Measurements from ENCODE around the gene CAMTA1.
"Not testable (repeated sequence)": the region's sequence is repeated elsewhere in the genome, so short reads cannot be mapped to it uniquely, and the experiment has no call there.

CAMTA1 gene

DNA sequence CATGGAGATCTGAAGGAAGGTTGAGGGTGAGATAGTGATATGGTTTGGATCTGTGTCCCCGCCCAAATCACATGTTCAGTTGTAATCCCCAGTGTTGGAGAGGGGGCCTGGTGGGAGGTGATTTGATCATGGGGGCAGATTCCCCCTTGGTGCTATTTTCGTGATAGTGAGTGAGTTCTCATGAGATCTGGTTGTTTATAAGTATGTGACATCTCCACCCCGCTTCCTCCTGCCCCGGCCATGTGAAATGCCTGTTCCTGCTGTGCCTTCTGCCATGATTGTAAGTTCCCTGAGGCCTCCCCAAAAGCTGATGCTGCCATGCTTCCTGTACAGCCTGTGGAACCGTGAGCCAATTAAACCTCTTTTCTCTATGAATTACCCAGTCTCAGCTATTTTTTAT lies 533.9 kb downstream of the CAMTA1 start:
- in situ Hi-C loops (cut with MboI; ENCODE audit: low sequenced_read_pairs): no loop called here

DNA sequence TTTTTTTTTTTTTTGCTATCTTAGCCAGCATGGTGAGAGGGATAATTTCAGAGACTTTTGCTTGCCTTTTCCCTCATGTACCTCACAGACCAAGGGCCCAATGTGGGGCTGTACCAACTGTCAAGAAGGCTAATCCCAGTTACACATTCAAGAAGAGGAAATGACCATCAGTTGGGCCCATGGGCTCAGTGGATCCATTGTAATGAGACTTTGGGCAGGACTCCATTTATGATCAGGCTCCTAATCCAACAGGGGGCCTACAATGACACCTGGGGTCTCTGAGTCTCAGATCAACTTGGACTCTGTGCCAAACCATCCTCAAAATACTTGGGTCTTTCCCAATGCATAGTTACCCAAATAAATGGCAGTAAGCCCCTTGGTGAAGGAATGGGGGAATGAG lies 535.4 kb downstream of the CAMTA1 start:
- in situ Hi-C loops (cut with MboI; ENCODE audit: low sequenced_read_pairs): no loop called here

DNA sequence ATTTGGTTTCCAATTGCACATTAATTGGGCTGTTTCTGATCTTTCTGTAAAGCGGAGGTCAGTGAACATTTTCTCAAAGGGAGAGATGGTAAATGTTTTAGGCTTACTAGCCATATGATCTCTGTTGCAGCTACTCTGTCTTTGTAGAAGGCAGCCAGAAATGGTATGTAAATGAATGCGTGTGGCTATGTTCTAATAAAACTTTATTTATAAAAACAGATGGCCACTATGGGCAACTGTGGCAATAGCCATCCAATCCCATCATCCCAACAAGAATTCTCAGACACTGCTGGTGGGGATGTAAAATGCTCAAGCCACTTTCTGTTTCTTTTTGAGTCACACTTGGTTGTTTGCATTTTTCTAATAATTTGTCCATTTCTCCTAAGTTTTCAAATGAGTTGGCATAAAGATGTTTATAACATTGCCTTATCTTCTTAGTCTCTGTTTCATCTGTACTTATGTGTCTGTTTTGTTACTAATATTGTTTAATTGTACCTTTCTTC lies 537.1 kb downstream of the CAMTA1 start:
- in situ Hi-C loops (cut with MboI; ENCODE audit: low sequenced_read_pairs): no loop called here

DNA sequence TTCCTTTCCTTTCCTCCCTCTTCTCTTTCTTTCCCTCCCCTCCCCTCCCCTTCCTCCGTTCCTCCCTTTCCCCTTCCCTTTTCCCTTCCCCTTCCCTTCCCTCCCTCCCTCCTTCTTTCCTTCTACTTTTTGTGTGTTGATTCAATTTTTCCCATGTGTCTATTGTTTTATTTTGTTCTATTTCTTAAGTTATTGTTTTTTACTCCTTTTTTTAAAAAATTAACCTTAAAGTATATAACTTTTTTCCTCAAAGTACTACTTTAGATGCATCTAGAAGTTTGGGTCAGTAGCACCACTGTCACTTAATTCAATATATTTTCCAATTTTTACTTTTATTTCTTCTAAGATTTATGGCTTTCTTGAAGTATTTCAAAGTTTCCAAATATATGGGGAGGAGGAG lies 537.7 kb downstream of the CAMTA1 start:
- in situ Hi-C loops (cut with MboI; ENCODE audit: low sequenced_read_pairs): no loop called here

DNA sequence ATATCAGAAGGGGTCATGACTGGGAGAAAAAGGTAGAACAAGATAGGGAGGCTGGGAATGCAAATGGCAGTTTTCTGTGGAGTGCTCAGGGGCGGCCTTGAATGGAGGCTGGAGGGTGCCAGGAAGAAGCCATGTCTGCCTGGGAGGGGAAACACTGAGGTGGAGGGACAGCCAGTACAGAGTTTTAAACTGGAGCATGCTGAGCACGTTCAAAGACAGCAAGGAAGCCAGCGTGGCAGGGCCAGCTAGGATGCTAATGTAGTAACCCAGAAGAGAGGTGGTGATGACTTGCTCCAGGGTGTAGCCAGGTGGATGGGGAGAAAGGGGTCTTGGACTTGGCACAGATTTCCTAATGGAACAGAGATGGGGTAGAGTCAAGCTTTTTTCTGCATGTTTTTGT lies 540.0 kb downstream of the CAMTA1 start:
- in situ Hi-C loops (cut with MboI; ENCODE audit: low sequenced_read_pairs): no loop called here

DNA sequence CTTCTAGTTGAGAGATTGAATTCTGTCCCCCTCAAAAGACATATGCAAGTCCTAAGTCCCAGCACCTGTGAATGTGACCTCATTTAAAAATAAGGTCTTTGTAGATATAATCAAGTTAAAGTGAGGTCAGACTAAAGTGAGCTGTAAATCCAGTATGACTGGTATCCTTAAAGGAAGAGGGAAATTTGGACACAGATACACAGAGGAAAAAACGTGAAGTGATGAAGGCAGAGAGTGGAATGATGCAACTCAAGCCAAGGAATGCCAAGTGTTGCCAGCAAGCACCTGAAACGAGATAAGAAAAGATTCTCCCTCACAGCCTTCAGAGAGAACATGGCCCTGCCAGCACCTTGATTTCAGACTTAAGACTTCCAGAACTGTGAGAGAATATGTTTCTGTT lies 541.1 kb downstream of the CAMTA1 start:
- in situ Hi-C loops (cut with MboI; ENCODE audit: low sequenced_read_pairs): no loop called here

DNA sequence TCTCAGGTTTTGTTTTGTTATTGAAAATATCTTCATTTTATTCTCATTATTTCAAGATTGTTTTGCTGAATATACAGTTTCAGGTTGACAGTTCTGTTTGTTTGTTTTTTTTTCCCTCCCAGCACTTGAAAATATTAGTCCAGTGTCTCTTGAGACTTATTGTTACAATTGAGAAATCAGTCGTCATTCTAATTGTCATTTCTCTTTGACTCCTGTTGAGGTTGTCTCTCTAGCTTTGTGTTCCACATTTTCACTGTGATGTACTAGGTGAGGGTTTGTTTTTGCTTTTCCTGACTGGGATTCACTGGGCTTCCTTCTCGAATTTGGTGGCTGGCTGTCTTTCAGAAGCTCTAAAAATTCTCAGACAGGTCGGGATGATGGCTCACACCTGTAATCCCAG lies 542.6 kb downstream of the CAMTA1 start:
- in situ Hi-C loops (cut with MboI; ENCODE audit: low sequenced_read_pairs): no loop called here

DNA sequence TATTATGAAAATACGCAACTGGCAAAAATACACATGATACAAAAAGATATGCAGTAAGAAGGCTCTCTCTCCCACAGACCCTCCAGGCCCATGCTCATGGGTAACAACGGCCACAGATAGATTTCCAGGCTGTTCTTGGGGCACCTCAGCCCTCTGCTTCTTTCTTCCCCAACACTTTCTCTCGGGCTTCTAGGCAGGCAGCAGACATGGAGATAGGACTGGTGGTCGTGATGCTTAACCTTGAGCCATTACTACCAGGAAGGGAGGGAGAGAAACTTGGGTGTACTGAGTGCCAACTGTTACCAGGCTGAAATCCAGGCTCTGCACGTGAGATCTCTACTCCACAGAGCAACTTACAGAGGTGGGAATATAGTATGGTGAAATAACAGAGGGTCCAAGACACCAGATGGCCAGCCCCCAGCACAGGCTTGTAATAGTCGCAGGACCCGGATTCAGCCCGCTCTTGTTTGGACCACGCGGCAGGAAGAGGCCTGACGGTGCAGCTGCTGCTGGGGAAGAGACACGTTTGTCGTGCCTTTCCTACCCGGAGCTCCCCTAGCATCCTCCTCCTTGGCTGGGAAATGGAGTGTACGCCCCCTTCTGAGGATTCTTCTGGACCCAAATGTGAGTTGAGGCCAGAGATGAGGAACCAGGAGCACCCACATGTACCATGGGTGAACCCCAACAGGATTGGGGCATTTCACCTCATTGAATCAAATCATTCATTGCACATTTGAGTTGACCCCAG lies 544.8 kb downstream of the CAMTA1 start:
- in situ Hi-C loops (cut with MboI; ENCODE audit: low sequenced_read_pairs): no loop called here

DNA sequence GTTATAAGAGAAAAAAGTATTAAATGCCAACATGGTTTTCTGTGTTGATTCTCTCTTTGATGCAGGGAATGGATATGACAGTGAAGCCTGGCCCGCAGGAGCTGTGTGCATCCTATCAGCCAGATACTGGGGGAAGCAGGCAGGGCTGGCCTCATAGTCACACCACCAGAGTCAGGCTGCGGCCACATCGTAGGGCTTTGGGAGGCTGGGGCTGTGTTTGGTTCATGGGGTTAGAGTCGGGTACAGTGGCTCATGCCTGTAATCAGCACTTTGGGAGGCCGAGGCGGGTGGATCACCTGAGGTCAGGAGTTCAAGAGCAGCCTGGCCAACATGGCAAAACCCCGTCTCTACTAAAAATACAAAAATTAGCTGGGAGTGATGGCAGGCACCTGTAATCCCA lies 545.5 kb downstream of the CAMTA1 start:
- in situ Hi-C loops (cut with MboI; ENCODE audit: low sequenced_read_pairs): not testable (repeated sequence)

DNA sequence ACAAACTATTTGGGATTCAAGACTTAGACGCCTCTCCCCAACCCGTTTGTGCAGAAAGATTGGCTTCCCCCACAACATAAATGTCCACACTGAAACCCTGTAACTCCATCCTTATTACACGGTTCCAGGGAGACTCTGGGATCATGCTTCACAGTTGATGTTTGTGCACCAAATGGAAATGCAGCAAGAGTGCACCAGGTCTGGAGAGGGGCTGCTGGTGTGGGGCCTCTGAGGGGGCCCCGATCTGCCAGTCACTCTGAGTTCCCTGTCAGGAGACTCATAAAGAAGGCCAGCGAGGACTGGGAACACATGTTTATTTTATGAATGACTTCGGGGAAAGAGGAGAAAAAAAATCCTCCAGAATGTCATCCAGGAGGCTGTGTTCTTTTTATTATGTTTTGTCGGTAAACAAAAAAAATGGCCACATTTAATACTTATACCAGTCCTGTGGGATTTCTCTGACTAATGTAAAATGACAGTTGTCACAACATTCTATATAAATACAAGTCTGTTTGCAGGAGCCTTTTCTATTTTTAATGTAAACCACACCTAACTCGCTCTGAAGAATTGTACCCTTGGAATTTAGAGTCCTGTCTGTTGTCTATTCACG lies 546.8 kb downstream of the CAMTA1 start:
- in situ Hi-C loops (cut with MboI; ENCODE audit: low sequenced_read_pairs): no loop called here

DNA sequence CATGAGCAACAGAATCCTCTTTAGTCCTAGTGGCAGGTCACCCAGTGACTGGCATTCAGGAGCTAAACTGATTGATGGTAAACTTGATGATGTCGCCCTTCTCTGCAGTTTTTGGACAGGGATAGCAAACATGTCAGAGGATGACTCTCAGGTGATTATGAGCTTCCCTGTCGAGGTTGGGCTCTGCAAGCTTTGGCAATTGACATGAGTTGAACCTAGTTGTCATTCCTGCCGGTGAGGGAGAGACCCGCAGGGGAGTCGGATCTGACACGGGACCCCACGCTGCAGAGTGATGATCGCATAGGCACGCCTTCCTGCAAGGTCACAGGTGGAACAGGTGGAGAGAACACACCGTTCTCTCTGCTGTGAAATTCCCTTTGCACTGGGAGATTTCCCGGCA lies 547.8 kb downstream of the CAMTA1 start:
- in situ Hi-C loops (cut with MboI; ENCODE audit: low sequenced_read_pairs): no loop called here

DNA sequence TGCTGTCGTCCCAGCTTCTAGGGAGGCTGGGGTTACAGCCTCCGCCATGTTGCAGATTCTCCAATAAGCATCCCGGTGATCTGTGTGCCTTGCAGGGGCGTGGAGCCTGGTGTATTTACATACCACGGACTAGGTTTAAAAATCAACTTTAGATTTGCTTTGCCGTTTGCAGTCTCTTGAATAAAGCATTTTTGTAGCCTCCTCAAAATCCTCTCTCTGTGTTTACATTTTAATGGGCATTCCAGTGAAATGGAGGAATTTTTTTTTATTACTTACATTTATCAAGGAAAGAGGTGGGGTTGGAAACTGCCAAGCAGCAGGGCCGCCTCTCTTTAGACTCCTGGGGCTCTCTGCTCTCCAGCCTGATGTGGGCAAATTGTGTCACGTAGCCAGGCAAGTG lies 548.4 kb downstream of the CAMTA1 start:
- in situ Hi-C loops (cut with MboI; ENCODE audit: low sequenced_read_pairs): no loop called here

DNA sequence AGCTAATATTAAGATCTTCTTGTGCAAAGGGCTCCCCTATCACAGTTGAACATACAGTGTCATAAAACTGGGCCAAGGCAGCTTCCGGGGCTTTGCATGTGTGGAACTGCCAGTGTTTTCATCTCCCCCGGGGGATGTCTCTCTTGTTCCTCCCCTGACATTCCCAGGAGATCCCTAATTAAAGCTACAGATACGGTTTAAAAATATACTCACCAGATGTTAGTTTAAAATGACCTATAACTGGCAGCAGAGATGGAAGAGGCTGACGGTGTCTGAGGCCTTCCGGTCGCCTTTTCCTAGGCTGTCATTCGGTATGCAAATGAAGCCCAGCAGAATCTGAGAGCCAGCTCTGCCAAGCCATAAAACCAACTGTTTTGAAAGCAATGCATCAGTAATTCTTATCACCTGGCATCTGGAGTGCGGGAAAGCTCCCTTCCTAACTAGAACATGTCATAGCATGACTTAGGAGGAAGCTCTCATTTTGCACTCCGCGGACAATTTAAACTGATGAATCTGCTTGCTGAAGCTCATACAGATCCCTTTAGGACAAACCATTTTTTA lies 549.3 kb downstream of the CAMTA1 start:
- in situ Hi-C loops (cut with MboI; ENCODE audit: low sequenced_read_pairs): no loop called here

DNA sequence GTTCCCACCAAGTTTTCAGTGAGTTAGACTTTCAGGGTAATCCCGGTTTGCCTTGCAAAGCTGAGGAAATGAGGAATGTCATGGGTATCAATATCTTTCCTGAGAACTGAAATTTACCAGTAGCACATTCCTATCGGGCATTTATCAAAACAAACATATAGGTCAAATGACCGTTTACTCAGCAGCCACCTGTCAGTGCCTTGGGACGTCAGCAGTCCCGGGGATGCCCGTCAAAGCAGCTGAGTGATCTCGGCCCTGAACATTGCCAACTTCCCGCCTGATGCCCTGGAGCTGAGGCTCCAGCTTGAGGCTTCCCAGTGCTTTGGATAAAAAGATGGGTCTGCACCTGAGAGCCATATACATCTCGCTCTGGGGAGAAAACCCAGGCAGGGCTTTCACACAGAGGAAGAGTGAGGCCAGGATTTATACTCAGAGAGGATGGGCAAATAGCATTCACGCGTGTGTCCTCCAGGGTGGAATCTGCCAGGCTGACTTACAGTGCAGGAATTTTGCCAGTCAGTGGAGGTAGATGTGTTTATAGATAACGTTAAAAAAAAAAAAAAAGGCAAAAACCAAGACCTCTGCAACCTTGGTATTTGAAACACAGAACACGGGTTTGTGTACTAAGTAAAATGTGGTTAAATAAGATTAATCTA lies 550.1 kb downstream of the CAMTA1 start:
- in situ Hi-C loops (cut with MboI; ENCODE audit: low sequenced_read_pairs): no loop called here

DNA sequence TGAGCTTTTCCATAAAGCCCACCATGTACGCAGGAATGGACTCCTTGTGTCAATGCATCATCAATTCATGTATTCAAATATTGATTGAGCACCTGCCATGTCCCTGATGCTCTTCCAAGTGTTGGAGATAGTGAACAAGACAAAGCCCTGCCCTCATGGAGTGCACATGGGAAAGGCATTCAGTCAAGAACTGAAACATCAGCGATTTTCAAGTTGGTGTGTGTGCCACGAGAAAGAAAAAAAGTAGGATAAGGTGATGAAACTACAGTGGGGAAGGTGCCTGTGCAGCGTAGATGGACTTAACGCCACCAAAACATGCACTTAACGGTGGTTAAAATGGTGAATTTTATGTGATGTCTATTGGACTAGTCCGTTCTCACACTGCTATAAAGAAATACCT lies 553.2 kb downstream of the CAMTA1 start:
- in situ Hi-C loops (cut with MboI; ENCODE audit: low sequenced_read_pairs): no loop called here

DNA sequence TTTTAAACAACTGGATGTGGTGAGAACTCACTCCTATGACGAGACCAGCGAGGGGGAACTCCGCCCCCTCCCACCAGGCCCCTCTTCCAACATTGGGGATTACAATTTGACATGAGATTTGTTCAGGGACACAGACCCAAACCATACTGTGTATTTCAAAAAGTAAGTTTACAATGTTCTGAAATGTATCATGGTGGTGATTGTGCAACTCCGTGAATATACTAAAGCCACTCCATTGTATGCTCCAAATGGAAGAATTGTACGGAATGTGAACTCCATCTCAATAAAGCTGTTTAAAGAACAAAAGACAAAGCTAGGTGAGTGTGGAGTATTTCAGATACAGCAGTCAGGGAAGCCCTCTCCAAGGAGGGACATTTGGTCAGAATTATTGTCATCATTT lies 553.8 kb downstream of the CAMTA1 start:
- in situ Hi-C loops (cut with MboI; ENCODE audit: low sequenced_read_pairs): no loop called here

DNA sequence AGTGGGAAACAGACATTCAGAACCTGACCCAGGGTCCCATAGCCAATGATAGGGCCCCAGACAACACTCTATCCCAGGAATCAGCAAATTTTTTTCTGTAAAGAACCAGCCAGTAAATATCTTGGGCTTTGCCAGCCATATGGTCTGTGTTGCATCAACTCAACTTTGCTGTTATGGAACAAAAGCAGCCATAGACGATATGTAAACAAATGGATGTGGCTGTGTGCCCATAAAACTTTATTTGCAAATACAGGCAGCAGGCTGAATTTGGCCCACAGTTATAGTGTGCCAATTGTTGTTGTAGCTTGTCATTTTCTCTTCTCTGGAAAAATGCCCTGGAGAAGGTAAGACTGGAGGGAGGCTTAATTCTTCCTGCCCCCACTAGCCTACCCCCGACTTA lies 554.7 kb downstream of the CAMTA1 start:
- in situ Hi-C loops (cut with MboI; ENCODE audit: low sequenced_read_pairs): no loop called here

DNA sequence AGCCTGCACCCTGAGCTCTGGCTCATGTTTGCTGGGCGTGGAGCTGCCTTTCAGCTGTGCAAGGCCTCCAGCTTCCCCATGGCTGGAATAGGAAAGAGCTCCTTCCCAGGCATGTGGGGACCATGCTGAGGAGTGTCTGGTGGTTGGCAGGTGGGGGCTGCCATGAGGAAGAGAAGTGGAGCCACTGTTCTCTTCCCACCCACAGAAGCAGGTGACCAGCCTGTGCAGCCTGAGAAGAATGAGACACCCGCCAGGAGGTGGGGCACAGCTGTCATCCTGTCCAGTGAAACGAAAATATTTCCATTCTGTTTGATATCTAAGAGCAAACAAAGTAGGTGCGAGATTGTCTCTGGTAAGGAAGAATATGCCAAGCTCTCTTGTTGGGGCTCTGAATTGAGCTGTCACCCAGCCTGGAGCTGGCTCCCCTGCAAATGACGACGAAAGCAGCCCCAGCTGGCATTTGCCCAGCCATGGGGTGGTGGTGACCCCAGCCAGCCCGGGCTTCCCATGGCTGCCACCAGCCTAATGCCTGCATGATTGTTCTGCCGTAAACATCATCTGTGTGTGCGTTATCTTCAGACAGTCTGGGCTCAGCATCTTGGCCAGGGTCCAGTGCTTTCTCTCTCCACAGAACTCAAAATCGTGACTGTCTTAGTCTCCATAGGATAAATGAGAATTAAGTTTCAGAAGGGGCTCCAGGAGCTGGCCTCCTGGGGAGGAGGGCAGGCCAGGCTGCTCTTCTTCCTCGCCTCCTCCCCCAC lies 556.1 kb downstream of the CAMTA1 start:
- in situ Hi-C loops (cut with MboI; ENCODE audit: low sequenced_read_pairs): no loop called here

DNA sequence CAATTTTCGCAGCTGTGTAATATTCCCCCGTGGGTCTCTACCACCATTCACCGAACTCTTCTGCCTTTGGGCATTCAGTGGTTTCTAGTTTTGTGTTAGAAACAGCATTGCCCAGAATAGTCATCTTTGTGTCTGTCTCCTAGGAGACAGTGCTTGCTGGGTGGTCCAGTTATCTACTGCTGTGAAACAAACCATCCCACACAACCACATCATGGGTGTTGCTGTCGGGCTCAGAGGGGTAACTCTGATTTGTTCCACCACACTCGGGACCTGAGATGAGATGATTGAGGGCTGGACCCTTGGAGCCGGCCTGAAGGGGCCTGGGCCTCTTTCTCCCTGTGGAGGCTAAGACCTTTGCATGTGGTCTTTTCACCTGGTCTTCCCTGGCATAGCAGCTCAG lies 558.6 kb downstream of the CAMTA1 start:
- in situ Hi-C loops (cut with MboI; ENCODE audit: low sequenced_read_pairs): no loop called here

DNA sequence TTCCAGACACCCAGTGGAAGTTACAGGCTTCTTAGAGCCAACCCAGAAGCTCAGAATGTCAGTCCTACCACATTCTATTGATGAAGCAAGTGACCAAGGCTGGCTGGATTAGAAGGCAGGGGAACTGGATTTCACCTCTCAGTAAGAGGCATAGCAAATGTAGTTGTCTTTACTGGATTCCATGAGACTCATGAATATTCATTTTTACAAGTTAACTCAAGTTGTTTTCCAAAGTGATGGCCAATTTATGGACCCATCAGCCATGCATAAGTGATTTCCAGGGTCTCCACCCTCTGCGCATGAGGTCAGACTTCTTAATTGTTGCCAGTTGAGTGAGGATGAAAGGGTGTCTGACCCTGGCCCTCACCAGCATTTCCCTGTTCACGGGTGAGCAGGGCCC lies 559.0 kb downstream of the CAMTA1 start:
- in situ Hi-C loops (cut with MboI; ENCODE audit: low sequenced_read_pairs): no loop called here

DNA sequence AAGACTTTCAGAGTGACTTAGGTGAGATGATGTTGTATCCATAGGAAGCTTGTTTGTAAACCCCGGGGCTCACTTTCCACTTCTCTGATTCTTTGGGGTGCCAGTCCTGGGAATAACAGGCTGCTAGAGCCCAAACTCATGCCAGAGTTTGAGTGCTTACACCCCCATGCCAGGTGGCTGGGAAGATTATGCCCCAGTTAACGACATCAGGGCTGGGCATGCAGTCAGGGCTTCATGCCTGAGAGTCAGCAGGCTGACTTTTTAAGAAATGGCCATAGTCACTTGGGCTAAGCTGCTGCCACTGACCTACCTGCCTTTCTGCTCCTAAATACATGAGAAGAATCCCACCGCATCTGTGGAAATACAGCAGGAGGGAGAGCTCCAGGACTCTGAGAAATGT lies 560.3 kb downstream of the CAMTA1 start:
- in situ Hi-C loops (cut with MboI; ENCODE audit: low sequenced_read_pairs): no loop called here

All from HL-60/S4 treated with retinoic acid at 250 ng/mL for 4 days and 3 days (cell line).